Measurements from ENCODE around the gene FPGS. TPM values are rescaled to one million over a fixed set of nuclear protein-coding genes. Genes with fewer than 3 reads are reported as not detected.

Gene FPGS
- total and polyA plus RNA-seq, 7 experiments from 2014 or later = 37.3 to 123 (median 90.8) TPM

GRCh38 chr9:127793093-127793708 lies 9.5 kb upstream of the FPGS start:
- Histone ChIP-seq H3K4me1 (ENCODE audit: control insufficient read depth in 2 of 2, insufficient read depth in 2 of 2, low read length in 2 of 2) (peaks cover 21 to 24% of the 10 kb centered on the region in 2 donors), H3K27ac (ENCODE audit: low read depth, low read length) (no peak overlapping the region), H3K27me3 (ENCODE audit: control insufficient read depth in 2 of 2, insufficient read depth in 2 of 2, low read length in 2 of 2) (no peaks in the 10 kb centered on the region), H3K36me3 (ENCODE audit: control insufficient read depth in 2 of 3, insufficient read depth in 3 of 3, low read length in 3 of 3) (peaks cover 11 to 37% (median 21%) of the 10 kb centered on the region in 3 experiments), H3K4me3 (ENCODE audit: low read length) (no peak overlapping the region), H3K9me3 (ENCODE audit: control insufficient read depth in 2 of 3, low read length in 3 of 3) (no peaks in the 10 kb centered on the region)
- no peaks in the 10 kb centered on the region for H3K27me3 Mint-ChIP-seq
- H3K27ac Mint-ChIP-seq = peak overlapping the region in 4 of 9 donors; percentile 3 to 52 (median 35)
- CTCF ChIA-PET = interaction anchor here (0.7 to 1.2 kb wide), 2 partner anchors 10 to 20 kb away, joined by 3 to 5 read pairs; no protein-coding TSS in a partner anchor
- peaks cover 0 to 22% (median 12%) of the 10 kb centered on the region in 5 donors for H3K36me3 Mint-ChIP-seq
- POLR2A ChIA-PET = interaction anchor here (0.7 to 1.4 kb wide), 5 partner anchors 11 to 286 kb away, joined by 3 to 5 read pairs (median 3); partner anchors contain the start of gene SH2D3C
- H3K9me3 Mint-ChIP-seq = no peaks in the 10 kb centered on the region
- intact Hi-C loops (cut with micrococcal nuclease) = no loop called here
- no peak for ATAC-seq
- H3K4me1 Mint-ChIP-seq = peaks cover 17 to 44% (median 33%) of the 10 kb centered on the region in 7 donors
- no peak overlapping the region for H3K4me3 Mint-ChIP-seq
- DNase-seq = no peak

- Mint-ChIP-seq H3K4me1 (peaks cover 14 to 36% (median 31%) of the 10 kb centered on the region in 7 donors), H3K27ac (peak overlapping the region in 5 of 9 donors; percentile 8 to 67 (median 34)), H3K27me3 (no peaks in the 10 kb centered on the region), H3K9me3 (no peaks in the 10 kb centered on the region), H3K36me3 (peaks cover 0 to 17% (median 10%) of the 10 kb centered on the region in 5 donors), H3K4me3 (no peak overlapping the region)
- ATAC-seq (peak; percentile 16), DNase-seq (no peak)
- Histone ChIP-seq H3K27me3 (ENCODE audit: control insufficient read depth in 2 of 2, insufficient read depth in 2 of 2, low read length in 2 of 2) (no peaks in the 10 kb centered on the region), H3K4me1 (ENCODE audit: control insufficient read depth in 2 of 2, insufficient read depth in 2 of 2, low read length in 2 of 2) (peaks cover 19 to 21% of the 10 kb centered on the region in 2 donors), H3K27ac (ENCODE audit: low read depth, low read length) (no peak overlapping the region), H3K9me3 (ENCODE audit: control insufficient read depth in 2 of 3, low read length in 3 of 3) (no peaks in the 10 kb centered on the region), H3K36me3 (ENCODE audit: control insufficient read depth in 2 of 3, insufficient read depth in 3 of 3, low read length in 3 of 3) (peaks cover 4 to 27% (median 11%) of the 10 kb centered on the region in 3 experiments), H3K4me3 (ENCODE audit: low read length) (no peak overlapping the region)
- intact Hi-C loops (cut with micrococcal nuclease) = no loop called here
- POLR2A ChIA-PET = no interaction called here
- CTCF ChIA-PET = no interaction called here
Measured at GRCh38 chr9:127794001-127794791, 8.5 kb upstream of the FPGS start.

- Mint-ChIP-seq H3K4me3 (peak overlapping the region; percentile 46 to 78 (median 69)), H3K27me3 (no peaks in the 10 kb centered on the region), H3K36me3 (peaks cover 0 to 5% (median 0%) of the 10 kb centered on the region in 5 donors), H3K9me3 (no peaks in the 10 kb centered on the region), H3K27ac (peak overlapping the region; percentile 69 to 94 (median 82)), H3K4me1 (peaks cover 13 to 29% (median 22%) of the 10 kb centered on the region in 7 donors)
- Histone ChIP-seq H3K27me3 (ENCODE audit: control insufficient read depth in 2 of 2, insufficient read depth in 2 of 2, low read length in 2 of 2) (no peaks in the 10 kb centered on the region), H3K9me3 (ENCODE audit: control insufficient read depth in 2 of 3, low read length in 3 of 3) (no peaks in the 10 kb centered on the region), H3K36me3 (ENCODE audit: control insufficient read depth in 2 of 3, insufficient read depth in 3 of 3, low read length in 3 of 3) (peaks cover 0 to 6% (median 0%) of the 10 kb centered on the region in 3 experiments), H3K27ac (ENCODE audit: low read depth, low read length) (no peak overlapping the region), H3K4me3 (ENCODE audit: low read length) (no peak overlapping the region), H3K4me1 (ENCODE audit: control insufficient read depth in 2 of 2, insufficient read depth in 2 of 2, low read length in 2 of 2) (peaks cover 19 to 21% of the 10 kb centered on the region in 2 donors)
- ChIA-PET CTCF (interaction anchor here (0.6 to 0.8 kb wide), 2 partner anchors 14 to 30 kb away, joined by 3 read pairs; no protein-coding TSS in a partner anchor), POLR2A (interaction anchor here (0.5 to 3.8 kb wide), 4 partner anchors 10 to 741 kb away, joined by 3 to 34 read pairs (median 6); partner anchors contain the start of gene CDK9)
- DNase-seq = no peak
- intact Hi-C loops (cut with micrococcal nuclease) = no loop called here
- peak; percentile 51 for ATAC-seq
Measured at GRCh38 chr9:127796225-127796813, 6.4 kb upstream of the FPGS start.

GRCh38 chr9:127796852-127797370 lies 5.8 kb upstream of the FPGS start:
- peaks cover 19 to 21% of the 10 kb centered on the region in 2 donors for H3K4me1 ChIP-seq (ENCODE audit: control insufficient read depth in 2 of 2, insufficient read depth in 2 of 2, low read length in 2 of 2)
- H3K36me3 ChIP-seq (ENCODE audit: control insufficient read depth in 2 of 3, insufficient read depth in 3 of 3, low read length in 3 of 3) = no peaks in the 10 kb centered on the region
- intact Hi-C loops (cut with micrococcal nuclease) = loop anchor here in 1 of 2 donors (1.0 kb wide), 1 partner anchor 11 kb away; the partner anchor contains the start of gene CDK9
- peak overlapping the region; percentile 46 to 78 (median 69) for H3K4me3 Mint-ChIP-seq
- H3K36me3 Mint-ChIP-seq = peaks cover 0 to 5% (median 0%) of the 10 kb centered on the region in 5 donors
- no peaks in the 10 kb centered on the region for H3K9me3 Mint-ChIP-seq
- H3K27ac ChIP-seq (ENCODE audit: low read depth, low read length) = peak overlapping the region; percentile 16
- H3K4me1 Mint-ChIP-seq = peaks cover 13 to 33% (median 25%) of the 10 kb centered on the region in 7 donors
- H3K4me3 ChIP-seq (ENCODE audit: low read length) = no peak overlapping the region
- no peak for DNase-seq
- peak; percentile 23 for ATAC-seq
- ChIA-PET POLR2A (interaction anchor here (0.6 to 3.8 kb wide), 6 partner anchors 11 to 343 kb away, joined by 3 to 34 read pairs (median 4); partner anchors contain the start of gene CDK9), CTCF (interaction anchor here (0.6 to 0.8 kb wide), 3 partner anchors 14 to 209 kb away, joined by 3 to 4 read pairs (median 3); no protein-coding TSS in a partner anchor)
- H3K27me3 ChIP-seq (ENCODE audit: control insufficient read depth in 2 of 2, insufficient read depth in 2 of 2, low read length in 2 of 2) = no peaks in the 10 kb centered on the region
- peak overlapping the region; percentile 69 to 94 (median 82) for H3K27ac Mint-ChIP-seq
- no peaks in the 10 kb centered on the region for H3K9me3 ChIP-seq (ENCODE audit: control insufficient read depth in 2 of 3, low read length in 3 of 3)
- no peaks in the 10 kb centered on the region for H3K27me3 Mint-ChIP-seq

- H3K36me3 ChIP-seq (ENCODE audit: control insufficient read depth in 2 of 3, insufficient read depth in 3 of 3, low read length in 3 of 3) = peaks cover 0 to 22% (median 0%) of the 10 kb centered on the region in 3 experiments
- peaks cover 12 to 38% (median 28%) of the 10 kb centered on the region in 7 donors for H3K4me1 Mint-ChIP-seq
- peaks cover 19 to 24% of the 10 kb centered on the region in 2 donors for H3K4me1 ChIP-seq (ENCODE audit: control insufficient read depth in 2 of 2, insufficient read depth in 2 of 2, low read length in 2 of 2)
- H3K27ac Mint-ChIP-seq = peak overlapping the region; percentile 72 to 89 (median 85)
- no peak for ATAC-seq
- peak overlapping the region; percentile 81 to 95 (median 90) for H3K4me3 Mint-ChIP-seq
- H3K4me3 ChIP-seq (ENCODE audit: low read length) = peak overlapping the region; percentile 67
- no peaks in the 10 kb centered on the region for H3K9me3 ChIP-seq (ENCODE audit: control insufficient read depth in 2 of 3, low read length in 3 of 3)
- intact Hi-C loops (cut with micrococcal nuclease) = loop anchor here (1.0 to 5.0 kb wide), 10 partner anchors 16 to 326 kb away; partner anchors contain the start of genes ST6GALNAC4 (in 2 of the 2), TOR2A (in 2 of the 2), CDK9 (in 1 of the 2) and ENG (in 1 of the 2)
- H3K9me3 Mint-ChIP-seq = peaks cover 0 to 2% (median 0%) of the 10 kb centered on the region in 11 donors
- H3K27me3 Mint-ChIP-seq = no peaks in the 10 kb centered on the region
- H3K36me3 Mint-ChIP-seq = peaks cover 0 to 5% (median under 1%) of the 10 kb centered on the region in 5 donors
- no peaks in the 10 kb centered on the region for H3K27me3 ChIP-seq (ENCODE audit: control insufficient read depth in 2 of 2, insufficient read depth in 2 of 2, low read length in 2 of 2)
- H3K27ac ChIP-seq (ENCODE audit: low read depth, low read length) = peak overlapping the region; percentile 81
- ChIA-PET CTCF (interaction anchor here (1.0 to 1.2 kb wide), 3 partner anchors 55 to 118 kb away, joined by 3 to 4 read pairs (median 3); partner anchors contain the start of gene TOR2A), POLR2A (interaction anchor here (0.7 to 2.8 kb wide), 7 partner anchors 14 to 52 kb away, joined by 3 to 10 read pairs (median 3); partner anchors contain the start of gene CDK9)
- no peak for DNase-seq
Measured at GRCh38 chr9:127801955-127802575, 617 bp upstream of the FPGS start.
